Right lobe of liver (tissue), 4 donors: Measurements from ENCODE around the gene GPR176.

Experiments used
- CTCF ChIP-seq, 4 donors: fragments of 200-600 bp in 3 of 4; fragments of 450-650 bp in 1 of 4; IDR thresholded peaks; one replicate each; pipeline versions ENCODE4 v1.5.1 to v1.8.0; 2016 to 2022; ENCODE audit warnings: antibody characterized with exemption in 4 of 4, mild to moderate bottlenecking in 2 of 4
- POLR2A ChIP-seq: fragments of 450-650 bp; IDR thresholded peaks from one replicate; pipeline ENCODE4 v1.6.1; 2017; ENCODE audit warnings: antibody characterized with exemption, mild to moderate bottlenecking
- donor health status: DM: no; HTN: no; CAD: no.
- donor health status: DM: no; HTN: no; CAD: no.
- donor health status: DM: no; HTN: yes; CAD: no.

- no peak for TF ChIP-seq CTCF (IDR thresholded peaks at IDR 0.05)
- no peak for TF ChIP-seq POLR2A
Measured at GRCh38 chr15:39785841-39786240, 134.2 kb downstream of the GPR176 start.
